ENCODE data around the gene PCSK5.

Gene PCSK5

GRCh38 chr9:76218117-76218885 lies 327.8 kb downstream of the PCSK5 start:
- intact Hi-C loops (cut with DNase I): no loop called here
- no peak for DNase-seq

DNA sequence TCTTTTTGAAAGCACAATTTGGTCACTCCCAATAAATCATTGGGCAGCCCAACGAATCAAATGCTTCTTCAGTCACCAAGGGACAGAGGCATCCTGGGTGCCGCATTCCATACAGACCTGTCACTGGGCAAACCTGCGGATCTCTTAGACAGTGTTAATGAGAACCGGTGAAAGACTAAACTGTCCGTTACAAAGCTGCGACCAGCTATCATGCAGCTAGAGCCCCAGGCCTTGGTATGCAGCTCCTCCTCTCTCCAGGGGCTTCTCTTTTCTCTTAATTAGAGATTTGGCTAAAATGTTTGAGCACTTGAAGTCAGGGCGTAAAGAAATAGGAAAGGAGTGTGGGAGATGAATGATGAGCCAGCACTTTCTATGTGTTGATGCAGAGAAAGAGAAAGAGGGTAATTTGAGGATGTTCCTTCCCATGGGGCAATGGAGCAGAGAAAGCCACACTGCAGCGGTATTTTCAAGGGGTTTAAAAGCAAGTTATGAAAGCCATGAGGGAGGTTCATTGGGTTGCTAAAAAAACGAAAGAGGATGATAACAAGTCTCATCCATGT lies 328.5 kb downstream of the PCSK5 start:
- intact Hi-C loops (cut with DNase I): no loop called here

GRCh38 chr9:76219560-76220151 lies 329.2 kb downstream of the PCSK5 start:
- DNase-seq: no peak
- intact Hi-C loops (cut with DNase I): no loop called here

More for the DNA sequence above, 328.5 kb downstream of the PCSK5 start:
- DNase-seq: no peak

GRCh38 chr9:76221423-76221822 lies 330.9 kb downstream of the PCSK5 start:
- no peak for DNase-seq
- intact Hi-C loops (cut with DNase I): no loop called here

GRCh38 chr9:76223749-76224340 lies 333.4 kb downstream of the PCSK5 start:
- no peak for DNase-seq
- intact Hi-C loops (cut with DNase I): no loop called here

DNA sequence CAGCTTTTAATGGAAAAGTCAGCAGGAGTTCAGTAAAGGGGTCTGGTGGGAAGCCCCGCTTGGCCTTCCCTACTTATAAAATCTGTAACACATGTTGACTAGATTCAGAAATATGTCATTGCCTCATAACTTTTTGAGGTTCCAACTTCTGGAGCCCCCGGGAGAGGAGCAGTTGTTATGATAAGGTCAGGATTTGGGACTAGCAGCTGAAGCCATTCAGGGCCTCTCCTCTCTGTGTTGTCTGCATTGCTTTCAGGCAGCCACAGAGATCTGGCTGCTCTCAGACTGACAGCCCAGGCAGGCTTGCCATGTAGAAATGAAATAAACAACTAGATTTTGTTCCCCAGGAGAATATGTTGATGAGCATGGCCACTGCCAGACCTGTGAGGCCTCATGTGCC lies 336.7 kb downstream of the PCSK5 start:
- intact Hi-C loops (cut with DNase I): no loop called here
- no peak for DNase-seq

DNA sequence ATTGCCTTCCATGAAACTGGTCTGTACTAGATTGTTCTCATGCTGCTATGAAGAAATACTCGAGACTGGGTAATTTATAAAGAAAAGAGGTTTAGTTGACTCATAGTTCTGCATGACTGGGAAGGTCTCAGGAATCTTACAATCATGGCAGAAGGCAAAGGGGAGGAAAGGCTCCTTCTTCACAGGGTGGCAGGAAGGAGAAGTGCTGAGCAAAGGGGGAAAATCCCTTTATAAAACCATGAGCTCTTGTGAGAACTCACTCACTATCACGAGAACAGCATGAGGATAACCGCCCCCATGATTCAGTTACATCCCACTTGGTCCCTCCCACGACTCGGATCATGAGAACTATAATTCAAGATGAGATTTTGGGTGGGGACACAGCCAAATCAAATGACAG lies 340.5 kb downstream of the PCSK5 start:
- intact Hi-C loops (cut with DNase I): no loop called here

GRCh38 chr9:76232861-76233489 lies 342.5 kb downstream of the PCSK5 start:
- intact Hi-C loops (cut with DNase I): no loop called here
- no peak for DNase-seq

More for the DNA sequence above, 340.5 kb downstream of the PCSK5 start:
- DNase-seq: no peak

- intact Hi-C loops (cut with DNase I): no loop called here
- DNase-seq: no peak
Observed at GRCh38 chr9:76240578-76240977, 350.1 kb downstream of the PCSK5 start.

GRCh38 chr9:76245518-76245917 lies 355.0 kb downstream of the PCSK5 start:
- intact Hi-C loops (cut with DNase I): no loop called here
- DNase-seq: no peak

GRCh38 chr9:76246680-76247079 lies 356.2 kb downstream of the PCSK5 start:
- intact Hi-C loops (cut with DNase I): no loop called here
- DNase-seq: no peak

DNA sequence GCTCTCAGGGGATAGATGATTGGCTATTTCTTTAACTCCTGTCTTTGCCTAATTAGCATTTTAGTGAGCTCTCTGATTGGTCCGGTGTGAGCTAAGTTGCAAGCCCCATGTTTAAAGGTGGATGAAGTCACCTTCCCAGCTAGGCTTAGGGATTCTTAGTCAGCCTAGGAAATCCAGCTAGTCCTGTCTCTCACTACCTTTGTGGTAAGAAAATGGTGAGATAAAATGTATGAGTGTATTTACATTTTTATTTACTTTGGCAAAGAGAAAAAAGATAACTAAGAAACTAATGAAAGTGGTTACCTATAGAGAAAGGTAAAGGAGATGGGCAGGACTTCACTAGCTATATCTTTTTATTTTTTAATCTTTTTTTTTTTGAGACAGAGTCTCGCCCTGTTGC lies 357.0 kb downstream of the PCSK5 start:
- no peak for DNase-seq
- intact Hi-C loops (cut with DNase I): no loop called here

DNA sequence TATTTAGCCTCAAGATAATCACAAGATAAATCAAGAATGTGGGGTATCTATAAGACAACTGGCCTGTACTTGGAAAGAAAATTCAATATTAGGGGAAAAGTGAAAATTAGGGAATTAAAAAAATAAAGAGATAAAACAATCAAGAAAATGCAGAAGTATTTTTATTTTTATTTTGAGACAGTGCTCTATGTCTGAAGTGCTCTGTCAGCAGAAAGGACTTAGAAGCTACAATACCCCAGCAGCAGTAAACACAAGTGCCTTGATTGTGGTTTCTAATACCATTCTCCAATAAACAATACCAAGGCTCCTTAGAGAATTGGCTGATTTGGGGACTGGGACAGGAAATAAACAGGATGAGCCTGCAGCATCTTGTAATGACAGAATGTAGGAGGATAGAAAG lies 358.8 kb downstream of the PCSK5 start:
- no peak for DNase-seq
- intact Hi-C loops (cut with DNase I): no loop called here

DNA sequence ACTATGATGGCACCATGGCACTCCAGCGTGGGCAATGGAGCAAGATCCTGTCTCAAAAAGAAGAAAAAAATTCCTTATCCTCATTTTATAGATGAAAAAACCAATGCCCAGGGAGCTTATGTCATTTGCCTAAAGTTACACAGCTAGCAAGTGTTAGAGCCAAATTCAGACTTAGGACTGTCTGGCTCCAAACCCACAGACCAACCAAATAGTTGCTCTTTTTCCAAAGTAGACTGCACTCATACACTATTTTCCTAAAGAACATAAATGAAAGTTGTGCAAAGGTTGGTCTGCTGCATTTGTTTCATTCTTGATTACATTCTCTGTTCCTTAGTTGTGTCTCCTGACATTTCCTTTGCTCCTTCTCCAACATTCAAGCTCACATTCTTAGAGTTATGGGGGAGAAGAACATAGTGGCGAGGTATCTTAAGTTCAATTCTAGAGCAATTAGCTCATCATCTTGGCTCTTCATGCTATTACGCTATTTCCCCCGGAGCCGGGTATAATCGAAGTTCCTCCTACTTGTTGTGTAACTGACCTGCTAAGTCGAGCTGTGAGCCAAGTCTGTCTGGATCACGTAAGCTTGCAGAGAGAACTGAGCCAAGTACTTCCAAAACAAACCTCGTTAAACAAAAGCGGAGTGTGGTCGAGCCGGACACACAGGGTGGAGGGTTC lies 365.4 kb downstream of the PCSK5 start:
- intact Hi-C loops (cut with DNase I): no loop called here
- DNase-seq: peak in 1 of 10 donors; percentile 60

DNA sequence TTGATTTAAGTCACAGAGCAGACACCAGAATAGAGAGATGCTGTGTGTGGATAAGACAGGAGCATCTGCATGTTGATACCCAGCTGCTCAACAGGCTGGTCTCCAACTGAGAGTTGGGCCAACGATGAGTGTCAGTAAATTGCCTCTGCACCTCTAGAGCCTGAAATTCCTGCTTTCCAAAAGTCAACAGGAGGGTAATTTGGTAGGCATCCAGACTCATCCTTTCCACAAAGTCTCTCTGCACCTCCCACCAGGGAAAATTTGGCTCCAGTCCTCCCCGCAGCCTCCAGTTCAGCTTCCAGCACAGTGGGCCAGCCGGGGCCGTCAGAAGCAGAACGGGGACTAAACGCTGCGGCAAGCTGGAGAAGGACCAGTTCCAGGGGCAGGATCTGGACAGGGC lies 366.8 kb downstream of the PCSK5 start:
- intact Hi-C loops (cut with DNase I): no loop called here
- peak in 2 of 10 donors; percentile 10 to 79 for DNase-seq

DNA sequence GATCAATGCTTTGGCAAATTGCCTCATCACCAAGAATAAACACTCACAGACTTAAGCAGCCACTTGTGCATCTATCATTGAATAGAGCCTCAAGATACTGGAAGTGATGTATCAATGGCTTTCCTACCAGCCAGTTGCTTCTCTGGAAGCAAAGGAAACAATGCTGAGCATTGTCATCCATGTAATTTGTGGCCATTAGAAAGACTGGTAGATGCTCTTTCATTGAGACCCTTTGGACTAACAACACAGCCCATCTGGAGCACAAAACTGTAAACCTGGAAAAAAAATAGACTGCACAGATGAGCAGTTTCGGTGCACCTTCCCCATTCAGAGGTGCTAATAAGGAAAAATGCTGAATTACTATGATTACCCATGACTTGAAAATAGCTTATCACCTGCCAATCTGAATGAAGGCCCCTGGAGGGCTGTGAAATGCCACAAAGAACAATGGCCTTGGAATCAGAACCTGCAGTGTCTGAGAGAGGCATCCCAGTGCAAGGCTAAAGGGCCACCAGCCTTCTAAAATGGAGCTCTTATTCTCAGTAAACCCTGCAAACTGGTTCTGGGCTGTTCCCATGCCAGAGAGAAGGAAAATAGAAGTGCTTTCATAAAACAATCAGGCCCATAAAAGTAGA lies 376.3 kb downstream of the PCSK5 start:
- DNase-seq: no peak
- intact Hi-C loops (cut with DNase I): no loop called here

GRCh38 chr9:76267284-76267652 lies 376.8 kb downstream of the PCSK5 start:
- DNase-seq: no peak
- intact Hi-C loops (cut with DNase I): no loop called here

GRCh38 chr9:76269789-76270188 lies 379.3 kb downstream of the PCSK5 start:
- DNase-seq: no peak
- intact Hi-C loops (cut with DNase I): no loop called here

DNA sequence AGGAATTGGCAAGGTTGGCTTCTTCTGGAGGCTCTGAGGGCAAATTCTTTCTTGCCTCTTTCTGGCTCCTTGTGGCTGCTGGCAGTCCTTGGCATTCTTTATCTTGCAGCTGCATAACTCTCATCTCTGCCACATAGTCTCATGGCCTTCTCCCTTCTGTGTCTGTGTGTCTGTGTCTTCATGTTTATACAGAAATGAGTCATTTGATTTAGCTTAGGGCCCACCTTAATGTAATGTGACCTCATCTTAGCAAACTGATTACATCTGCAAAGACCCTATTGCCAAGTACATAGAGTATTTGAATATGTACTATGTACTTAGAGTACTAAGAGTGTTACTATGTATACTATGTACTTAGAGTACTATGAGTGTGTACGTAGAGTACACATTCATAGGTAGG lies 381.3 kb downstream of the PCSK5 start:
- DNase-seq: no peak
- intact Hi-C loops (cut with DNase I): no loop called here

- intact Hi-C loops (cut with DNase I): no loop called here
- DNase-seq: no peak
Observed at GRCh38 chr9:76289042-76289441, 398.6 kb downstream of the PCSK5 start.

All from posterior cingulate gyrus (tissue), 11 donors.